H7 (cell line): ENCODE results near the gene UPK3A. TPM values are rescaled to one million over a fixed set of nuclear protein-coding genes. Genes with fewer than 3 reads are reported as not detected.
"Not testable (repeated sequence)": the region's sequence is repeated elsewhere in the genome, so short reads cannot be mapped to it uniquely, and the experiment has no call there.

Experiments
- DNase-seq: peaks from one replicate; pipeline ENCODE4 v3.0.0; 2012
- H3K27me3 ChIP-seq: 2 replicates; pipeline ENCODE4 v1.6.0; 2011; ENCODE audit warnings: mild to moderate bottlenecking, low read length; ENCODE audit not compliant: control insufficient read depth, insufficient read depth
- H3K36me3 ChIP-seq: replicated peaks from 2 replicates; pipeline ENCODE4 v1.5.1; 2011; ENCODE audit warnings: low read length; ENCODE audit not compliant: control insufficient read depth, insufficient read depth
- H3K4me3 ChIP-seq: 2 replicates; pipeline ENCODE4 v1.5.1; 2011; ENCODE audit warnings: low read depth, mild to moderate bottlenecking, control low read depth, low read length, moderate library complexity; ENCODE audit not compliant: insufficient read depth
- total RNA-seq: library from RNA; depleted of rRNA; stranded (reverse); fragments of >200 nt; shearing (Covaris generic); gene quantifications from 2 replicates; pipeline ENCODE4 v1.2.3, GENCODE V29; 2014

Gene UPK3A
- total RNA-seq, 1 experiment from 2014 or later = not detected

- no peak overlapping the region for H3K4me3 ChIP-seq
Measured at GRCh38 chr22:45317551-45318167, 32.9 kb downstream of the UPK3A start.

GRCh38 chr22:45318168-45318557, 33.4 kb downstream of the UPK3A start:
- Histone ChIP-seq H3K27me3 (no peaks in the 10 kb centered on the region), H3K36me3 (peaks cover 4% of the 10 kb centered on the region), H3K4me3 (no peak overlapping the region)
- peak; percentile 74 for DNase-seq

More at GRCh38 chr22:45317551-45318167, 32.9 kb downstream of the UPK3A start:
- H3K36me3 ChIP-seq = peaks cover 4% of the 10 kb centered on the region
- H3K27me3 ChIP-seq = no peaks in the 10 kb centered on the region
- DNase-seq = peak; percentile 75

GRCh38 chr22:45318558-45319323, 34.0 kb downstream of the UPK3A start:
- Histone ChIP-seq H3K4me3 (no peak overlapping the region), H3K36me3 (peaks cover 8% of the 10 kb centered on the region), H3K27me3 (no peaks in the 10 kb centered on the region)
- DNase-seq = no peak

GRCh38 chr22:45319324-45319685, 34.6 kb downstream of the UPK3A start:
- H3K27me3 ChIP-seq = no peaks in the 10 kb centered on the region
- H3K36me3 ChIP-seq = peaks cover 10% of the 10 kb centered on the region
- no peak for DNase-seq

GRCh38 chr22:45320357-45320976, 35.7 kb downstream of the UPK3A start:
- DNase-seq = no peak
- H3K36me3 ChIP-seq = peaks cover 10% of the 10 kb centered on the region
- H3K27me3 ChIP-seq = no peaks in the 10 kb centered on the region
- H3K4me3 ChIP-seq = no peak overlapping the region

More at GRCh38 chr22:45319324-45319685, 34.6 kb downstream of the UPK3A start:
- no peak overlapping the region for H3K4me3 ChIP-seq

DNA sequence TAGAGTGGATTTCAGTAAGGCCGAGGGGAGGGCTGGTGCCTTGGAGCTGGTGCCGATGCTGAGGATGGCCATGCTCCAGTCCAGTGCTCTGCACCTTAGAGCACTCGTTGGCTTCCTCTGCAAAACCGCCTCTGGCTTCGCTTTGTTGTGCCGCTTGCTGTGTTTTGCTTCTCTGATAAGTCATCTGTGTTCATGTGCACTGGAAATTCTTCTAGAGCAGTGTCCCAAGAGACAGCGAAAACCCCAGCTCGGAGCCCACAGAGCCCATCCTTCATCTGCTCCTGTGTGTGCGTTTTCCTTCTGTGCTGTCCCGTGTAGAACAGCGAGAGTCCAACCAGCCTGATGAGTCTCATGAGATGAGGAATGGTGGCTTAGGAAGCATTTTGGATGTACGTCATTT, 37.1 kb downstream of the UPK3A start:
- DNase-seq = no peak

GRCh38 chr22:45322873-45323525, 38.2 kb downstream of the UPK3A start:
- Histone ChIP-seq H3K27me3 (no peaks in the 10 kb centered on the region), H3K4me3 (no peak overlapping the region), H3K36me3 (peaks cover 14% of the 10 kb centered on the region)
- DNase-seq = no peak

More for the DNA sequence above, 37.1 kb downstream of the UPK3A start:
- Histone ChIP-seq H3K4me3 (no peak overlapping the region), H3K36me3 (peaks cover 10% of the 10 kb centered on the region), H3K27me3 (no peaks in the 10 kb centered on the region)

DNA sequence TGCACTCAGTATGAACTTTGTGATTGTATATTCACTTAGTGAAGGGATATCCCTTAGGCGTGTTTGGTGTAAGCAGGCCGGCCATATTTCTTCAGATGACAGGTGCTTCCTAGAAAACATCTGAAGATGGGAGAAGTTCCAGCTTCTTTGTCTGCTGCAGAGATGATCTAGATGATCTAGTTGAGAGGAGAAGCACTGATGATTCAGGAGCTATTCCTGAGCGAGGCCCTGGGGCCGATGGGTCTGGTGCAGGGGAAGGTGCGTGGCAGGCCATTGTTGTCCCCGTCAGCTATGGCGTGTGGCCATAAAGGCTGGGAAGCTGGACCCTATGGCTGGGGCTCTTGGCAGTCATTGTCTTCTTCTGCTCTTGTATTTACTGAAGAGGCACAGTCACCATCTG, 38.9 kb downstream of the UPK3A start:
- Histone ChIP-seq H3K27me3 (no peaks in the 10 kb centered on the region), H3K36me3 (peaks cover 14% of the 10 kb centered on the region), H3K4me3 (no peak overlapping the region)
- DNase-seq = no peak

DNA sequence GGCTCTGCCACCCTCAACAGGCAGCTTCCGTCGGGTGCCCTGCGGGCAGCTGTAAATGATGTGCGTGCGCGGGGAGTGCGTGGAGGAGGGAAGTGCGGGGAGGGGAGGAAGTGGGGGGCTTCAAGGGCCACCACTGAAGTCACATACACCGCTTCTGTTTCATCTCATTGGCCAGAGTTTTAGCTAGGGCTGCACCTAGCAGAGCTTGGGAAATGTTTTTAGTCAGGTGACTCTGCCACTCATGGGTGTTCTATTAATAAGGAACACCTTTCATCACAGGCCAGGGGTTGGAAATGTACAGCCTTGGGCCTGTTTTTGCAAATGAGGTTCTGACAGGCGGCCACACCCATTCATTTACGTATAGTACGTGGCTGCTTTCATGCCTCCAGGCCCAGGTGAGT, 39.6 kb downstream of the UPK3A start:
- DNase-seq = no peak
- Histone ChIP-seq H3K36me3 (peaks cover 14% of the 10 kb centered on the region), H3K4me3 (no peak overlapping the region), H3K27me3 (no peaks in the 10 kb centered on the region)

GRCh38 chr22:45328261-45328660, 43.5 kb downstream of the UPK3A start:
- H3K27me3 ChIP-seq, H3K4me3 ChIP-seq, H3K36me3 ChIP-seq, DNase-seq: not testable (repeated sequence)

DNA sequence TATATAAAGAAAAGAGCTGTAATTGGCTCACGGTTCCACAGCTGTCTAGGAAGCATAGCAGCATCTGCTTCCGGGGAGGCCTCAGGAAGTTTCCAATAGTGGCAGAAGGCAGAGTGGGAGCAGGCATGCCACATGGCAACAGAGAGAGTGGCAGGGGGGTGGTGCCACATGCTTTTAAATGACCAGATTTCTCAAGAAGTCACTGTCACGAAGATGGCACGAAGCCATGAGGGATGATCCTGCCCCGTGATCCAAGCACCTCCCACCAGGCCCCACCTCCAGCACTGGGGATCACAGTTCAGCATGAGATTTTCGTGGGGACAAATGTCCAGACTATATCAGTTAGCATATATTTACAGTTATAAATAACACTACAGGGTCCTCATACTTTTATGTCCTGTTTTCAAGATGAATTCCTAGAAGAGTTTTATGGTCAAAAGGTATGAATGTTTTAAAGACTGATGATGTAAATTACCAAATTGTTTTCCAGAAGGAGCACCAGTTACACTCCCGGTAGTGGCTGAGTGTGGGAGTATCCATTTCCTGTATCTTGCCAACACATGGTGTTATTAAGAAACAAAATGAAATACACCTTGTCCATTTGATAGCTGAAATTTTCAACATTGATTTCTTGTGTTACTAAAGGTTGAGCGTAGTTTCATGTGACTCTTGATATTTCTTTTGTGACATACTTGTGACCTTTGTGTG, 44.2 kb downstream of the UPK3A start:
- peaks cover 6% of the 10 kb centered on the region for H3K36me3 ChIP-seq
- DNase-seq = no peak
- no peaks in the 10 kb centered on the region for H3K27me3 ChIP-seq
- no peak overlapping the region for H3K4me3 ChIP-seq

- Histone ChIP-seq H3K36me3 (peaks cover 7% of the 10 kb centered on the region), H3K4me3 (no peak overlapping the region)
Measured at GRCh38 chr22:45329530-45329936, 44.8 kb downstream of the UPK3A start.

GRCh38 chr22:45330548-45330947, 45.8 kb downstream of the UPK3A start:
- Histone ChIP-seq H3K4me3 (no peak overlapping the region), H3K36me3 (peaks cover 8% of the 10 kb centered on the region), H3K27me3 (no peaks in the 10 kb centered on the region)
- DNase-seq = no peak

More at GRCh38 chr22:45329530-45329936, 44.8 kb downstream of the UPK3A start:
- no peak for DNase-seq
- H3K27me3 ChIP-seq = no peaks in the 10 kb centered on the region

GRCh38 chr22:45331486-45331885, 46.7 kb downstream of the UPK3A start:
- Histone ChIP-seq H3K27me3 (no peaks in the 10 kb centered on the region), H3K4me3 (no peak overlapping the region), H3K36me3 (peaks cover 12% of the 10 kb centered on the region)
- no peak for DNase-seq
